ENCODE results near the gene NOL6. TPM values are rescaled to one million over a fixed set of nuclear protein-coding genes. Genes with fewer than 3 reads are reported as not detected.

The NOL6 gene
- total RNA-seq, 1 experiment from 2014 or later, result 36.4 TPM

- BruUV-seq (replicated peaks), result no TSS peak
- H3K4me2 ChIP-seq (ENCODE audit: low read length), result peak overlapping the region; percentile 65
- no peaks in the 10 kb centered on the region for H3K9me2 ChIP-seq (ENCODE audit: insufficient read depth)
- H3K27ac ChIP-seq (ENCODE audit: low read depth, low read length), result no peak overlapping the region
- 0 out of 2 replicates have a peak overlapping the region, but pooled peaks have one; percentile 36 for H3K9ac ChIP-seq (ENCODE audit: low read length)
- intact Hi-C loops (cut with micrococcal nuclease), result no loop called here
- no peaks in the 10 kb centered on the region for H3K79me2 ChIP-seq (ENCODE audit: insufficient read depth, low read length)
- ATAC-seq (no peak), DNase-seq (ENCODE audit: low read depth, low spot score) (no peak)
- POLR2A ChIA-PET, result interaction anchor here (1.1 to 2.4 kb wide), 3 partner anchors 13 to 20 kb away, joined by 3 to 9 read pairs (median 5); partner anchors contain the start of gene NOL6
- no peak overlapping the region for H3K4me3 ChIP-seq (replicated peaks in 1 of 2; ENCODE audit: low read depth in 1 of 2, low read length in 2 of 2)
- TF ChIP-seq ZFX (IDR thresholded peaks at IDR 0.05), result no peak
- no peak for TF ChIP-seq TCF7L2 (IDR thresholded peaks at IDR 0.05; ENCODE audit: borderline replicate concordance, extremely low read depth, insufficient read depth, insufficient read length)
- no peak for TF ChIP-seq CEBPB (IDR thresholded peaks at IDR 0.05; ENCODE audit: low read depth)
- no peak for TF ChIP-seq SRF (IDR thresholded peaks at IDR 0.05; ENCODE audit: low read depth)
- TF ChIP-seq RAD21 (IDR thresholded peaks at IDR 0.05; ENCODE audit: low read depth), result no peak
- no peak for TF ChIP-seq JUND (IDR thresholded peaks at IDR 0.05)
- TF ChIP-seq EZH2 (IDR thresholded peaks at IDR 0.05), result no peak
- no peak for TF ChIP-seq CBX3 (IDR thresholded peaks at IDR 0.05; ENCODE audit: low read depth)
- TF ChIP-seq REST (IDR thresholded peaks at IDR 0.05; ENCODE audit: low read depth), result no peak
- no peak for TF ChIP-seq ZBTB33 (IDR thresholded peaks at IDR 0.05; ENCODE audit: extremely low read depth, insufficient replicate concordance, low read length)
- no peaks in the 10 kb centered on the region for H3K9me3 ChIP-seq (ENCODE audit: control insufficient read depth in 1 of 2, insufficient read depth in 1 of 2, low read depth in 1 of 2, low read length in 2 of 2)
- no peaks in the 10 kb centered on the region for H3K27me3 ChIP-seq (ENCODE audit: insufficient read depth, low read length)
- no peaks in the 10 kb centered on the region for H3K36me3 ChIP-seq (ENCODE audit: control insufficient read depth in 1 of 2, insufficient read depth in 2 of 2, low read length in 2 of 2)
- H4K20me1 ChIP-seq (ENCODE audit: insufficient read depth), result no peaks in the 10 kb centered on the region
- peaks cover 46 to 68% of the 10 kb centered on the region in 2 experiments for H3K4me1 ChIP-seq (ENCODE audit: control insufficient read depth in 1 of 2, insufficient read depth in 2 of 2, low read length in 2 of 2)
- CTCF ChIA-PET, result interaction anchor here (1.1 to 4.0 kb wide), 6 partner anchors 12 to 228 kb away, joined by 3 to 39 read pairs (median 6); partner anchors contain the start of genes NFX1 and NOL6
- RAD21 ChIA-PET (ENCODE audit: low non-redundant PET in 1 of 2, low total read pairs in 2 of 2, uncharacterized antibody in 2 of 2, unreplicated experiment in 2 of 2), result no interaction called here
- no peak overlapping the region for H2AFZ ChIP-seq (ENCODE audit: low read depth, low read length, poor library complexity, severe bottlenecking)
Observed at GRCh38 chr9:33453999-33454660, 19.6 kb downstream of the NOL6 start.

Data from HCT116 (cell line).